ENCODE measurements around the gene CLMP. TPM values are rescaled to one million over a fixed set of nuclear protein-coding genes. Genes with fewer than 3 reads are reported as not detected.

The CLMP gene
- polyA plus RNA-seq, 1 donor (not counting 4 experiments of a cell fraction or from before 2014, with no cell fraction given), result 2.7 TPM

- no peak for FAIRE-seq
- no peak overlapping the region for H3K27ac ChIP-seq (ENCODE audit: control insufficient read depth, insufficient read depth, low read length)
- no peak overlapping the region for H3K4me3 ChIP-seq (ENCODE audit: control insufficient read depth in 2 of 3, extremely low read depth in 1 of 3, insufficient read depth in 2 of 3, low read depth in 1 of 3, low read length in 3 of 3)
- H3K36me3 ChIP-seq (ENCODE audit: control insufficient read depth in 2 of 2, extremely low read depth in 1 of 2, insufficient read depth in 2 of 2, low read length in 2 of 2), result peaks cover 1 to 4% of the 10 kb centered on the region in 2 experiments
- TF ChIP-seq CTCF (optimal IDR thresholded peaks at IDR 0.05 in 1 of 3, IDR thresholded peaks at IDR 0.05 in 1 of 3, conservative IDR thresholded peaks at IDR 0.05 in 1 of 3; ENCODE audit: extremely low read depth in 1 of 3, insufficient read depth in 2 of 3, low read length in 3 of 3), result no peak
- TF ChIP-seq EZH2 (IDR thresholded peaks at IDR 0.05; ENCODE audit: low read length), result no peak
- H2AFZ ChIP-seq (ENCODE audit: control insufficient read depth, low read length), result no peak overlapping the region
- no peaks in the 10 kb centered on the region for H3K27me3 ChIP-seq (ENCODE audit: control insufficient read depth, extremely low read depth, insufficient read depth, low read length)
- no peaks in the 10 kb centered on the region for H3K9me1 ChIP-seq (ENCODE audit: control insufficient read depth, extremely low read depth, insufficient read depth, low read length)
- no peak overlapping the region for H3K9ac ChIP-seq (ENCODE audit: control insufficient read depth, extremely low read depth, insufficient read depth, low read length)
- H3K9me3 ChIP-seq (ENCODE audit: control insufficient read depth, low read depth, low read length), result no peaks in the 10 kb centered on the region
- H3K4me1 ChIP-seq (ENCODE audit: control insufficient read depth, extremely low read depth, insufficient read depth, low read length), result no peaks in the 10 kb centered on the region
- no peaks in the 10 kb centered on the region for H4K20me1 ChIP-seq (ENCODE audit: control insufficient read depth, extremely low read depth, insufficient read depth, low read length)
- no peak for DNase-seq (ENCODE audit: low read depth, low spot score)
- no peak overlapping the region for H3K4me2 ChIP-seq (ENCODE audit: control insufficient read depth, extremely low read depth, insufficient read depth, low read depth, low read length)
- dilution Hi-C loops (cut with MboI; ENCODE audit: extremely low pct_ligation_motif_present, low sequenced_read_pairs), result no loop called here
- no peaks in the 10 kb centered on the region for H3K79me2 ChIP-seq (ENCODE audit: control insufficient read depth, insufficient read depth, low read length)
These were observed 124.9 kb downstream of the CLMP start for GRCh38 chr11:123069908-123070821.

DNA sequence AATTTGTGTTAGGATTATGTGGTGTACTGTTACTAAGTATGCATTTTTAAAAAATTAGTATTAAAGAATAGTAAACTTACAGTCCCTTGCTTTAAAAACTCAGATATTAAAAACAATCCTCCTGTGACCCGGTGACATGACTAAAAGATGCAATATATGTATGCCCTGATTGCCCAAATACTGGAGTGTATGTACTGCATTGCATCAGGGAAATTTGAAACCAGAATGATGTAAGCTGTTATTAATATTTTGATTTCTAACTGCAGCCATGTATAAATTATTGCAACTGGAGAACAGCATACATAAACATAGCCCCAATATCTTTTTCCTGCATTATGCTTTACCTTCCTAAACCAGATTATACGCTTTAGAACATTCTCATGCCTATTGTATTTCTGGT is 129.4 kb downstream of the CLMP start:
- DNase-seq (ENCODE audit: low read depth, low spot score) (no peak), FAIRE-seq (no peak)
- H4K20me1 ChIP-seq (ENCODE audit: control insufficient read depth, extremely low read depth, insufficient read depth, low read length), result peaks cover 10% of the 10 kb centered on the region
- no peak overlapping the region for H2AFZ ChIP-seq (ENCODE audit: control insufficient read depth, low read length)
- H3K9ac ChIP-seq (ENCODE audit: control insufficient read depth, extremely low read depth, insufficient read depth, low read length), result no peak overlapping the region
- H3K27me3 ChIP-seq (ENCODE audit: control insufficient read depth, extremely low read depth, insufficient read depth, low read length), result no peaks in the 10 kb centered on the region
- H3K9me3 ChIP-seq (ENCODE audit: control insufficient read depth, low read depth, low read length), result no peaks in the 10 kb centered on the region
- dilution Hi-C loops (cut with MboI; ENCODE audit: extremely low pct_ligation_motif_present, low sequenced_read_pairs), result no loop called here
- TF ChIP-seq CTCF (optimal IDR thresholded peaks at IDR 0.05 in 1 of 3, IDR thresholded peaks at IDR 0.05 in 1 of 3, conservative IDR thresholded peaks at IDR 0.05 in 1 of 3; ENCODE audit: extremely low read depth in 1 of 3, insufficient read depth in 2 of 3, low read length in 3 of 3) (no peak), EZH2 (IDR thresholded peaks at IDR 0.05; ENCODE audit: low read length) (no peak)
- no peak overlapping the region for H3K4me3 ChIP-seq (ENCODE audit: control insufficient read depth in 2 of 3, extremely low read depth in 1 of 3, insufficient read depth in 2 of 3, low read depth in 1 of 3, low read length in 3 of 3)
- H3K27ac ChIP-seq (ENCODE audit: control insufficient read depth, insufficient read depth, low read length), result no peak overlapping the region
- H3K36me3 ChIP-seq (ENCODE audit: control insufficient read depth in 2 of 2, extremely low read depth in 1 of 2, insufficient read depth in 2 of 2, low read length in 2 of 2), result peaks cover 2 to 12% of the 10 kb centered on the region in 2 experiments
- peaks cover 33% of the 10 kb centered on the region for H3K79me2 ChIP-seq (ENCODE audit: control insufficient read depth, insufficient read depth, low read length)
- H3K9me1 ChIP-seq (ENCODE audit: control insufficient read depth, extremely low read depth, insufficient read depth, low read length), result no peaks in the 10 kb centered on the region
- H3K4me2 ChIP-seq (ENCODE audit: control insufficient read depth, extremely low read depth, insufficient read depth, low read depth, low read length), result no peak overlapping the region
- H3K4me1 ChIP-seq (ENCODE audit: control insufficient read depth, extremely low read depth, insufficient read depth, low read length), result peaks cover 12% of the 10 kb centered on the region

All from keratinocyte (primary cell).